Kidney (tissue), 14 donors: ENCODE data around the gene HECTD2. TPM values are rescaled to one million over a fixed set of nuclear protein-coding genes. Genes with fewer than 3 reads are reported as not detected.
"Not testable (repeated sequence)": the region's sequence is repeated elsewhere in the genome, so short reads cannot be mapped to it uniquely, and the experiment has no call there.

Source experiments
- DNase-seq, 5 donors: peaks; one replicate each; pipeline ENCODE4 v3.0.0-alpha.2; 2013 to 2020
- FAIRE-seq: peaks from 2 replicates; lab custom pipeline; 2012; peaks lifted over from hg19 to GRCh38; lab: Jason Lieb, UNC
- H3K27ac ChIP-seq, 2 donors: one replicate each; pipeline ENCODE4 v1.7.0; 2013; ENCODE audit warnings: low read depth in 2 of 2, low read length in 2 of 2, inconsistent platforms in 1 of 2
- H3K27me3 ChIP-seq: one replicate; pipeline ENCODE4 v1.7.1; 2013; ENCODE audit warnings: low read length, inconsistent platforms; ENCODE audit not compliant: control insufficient read depth, insufficient read depth
- H3K36me3 ChIP-seq, 3 donors: one replicate each; pipeline versions ENCODE4 v1.7.0 to v1.7.1; 2013; ENCODE audit warnings: low read length in 3 of 3, control low read depth in 1 of 3, inconsistent platforms in 1 of 3; ENCODE audit not compliant: insufficient read depth in 3 of 3, control insufficient read depth in 2 of 3
- H3K4me1 ChIP-seq, 3 donors: one replicate each; pipeline versions ENCODE4 v1.7.0 to v1.7.1; 2013; ENCODE audit warnings: low read length in 3 of 3, inconsistent platforms in 1 of 3, low read depth in 1 of 3; ENCODE audit not compliant: control insufficient read depth in 2 of 3, insufficient read depth in 2 of 3
- H3K4me3 ChIP-seq, 3 donors: one replicate each; pipeline versions ENCODE4 v1.7.0 to v1.8.1; 2013; ENCODE audit warnings: low read length in 3 of 3, control low read depth in 1 of 3, inconsistent platforms in 1 of 3
- H3K9ac ChIP-seq, 3 donors: one replicate each; pipeline versions ENCODE4 v1.7.0 to v1.7.1; 2013; ENCODE audit warnings: low read length in 3 of 3, control low read depth in 1 of 3, inconsistent platforms in 1 of 3
- H3K9me3 ChIP-seq, 3 donors: one replicate each; pipeline versions ENCODE4 v1.7.0 to v1.7.1; 2013; ENCODE audit warnings: low read length in 3 of 3, control low read depth in 1 of 3, inconsistent platforms in 1 of 3; ENCODE audit not compliant: control insufficient read depth in 2 of 3, insufficient read depth in 1 of 3
- CTCF ChIP-seq: IDR thresholded peaks from 3 replicates; pipeline ENCODE4 v1.5.1; 2012; ENCODE audit warnings: mild to moderate bottlenecking, moderate library complexity, borderline replicate concordance; ENCODE audit not compliant: insufficient read depth; ENCODE audit errors: extremely low read depth
- intact Hi-C: fragments of 100-400 bp; cut with DNase I; formaldehyde crosslinking; loops from one replicate; pipeline ENCODE4 v1.11.1; 2022
- polyA plus RNA-seq: library from polyadenylated mRNA; stranded (reverse); fragments of 350-450 nt; fragmentation: Illumina TruSeq; extraction: RNeasy Lipid Tissue Mini Kit (QIAGEN cat#74804); gene quantifications from one replicate; pipeline ENCODE4 v1.2.3, GENCODE V29; 2014; ENCODE audit warnings: low read depth, low replicate concordance; ENCODE audit not compliant: insufficient read depth
- total RNA-seq: library from RNA; stranded (reverse); fragmentation: NEBNext Ultra II Directional; extraction: Animal tissue kit (Norgen Biotek cat#: 25700); gene quantifications from one replicate; pipeline ENCODE4 v1.2.1, GENCODE V29; 2021
- donor health status: control.
- donor health status: control.
- donor health status: control.
- donor health status: control.
- donor health status: control.
- donor health status: DM: yes; HTN: yes; CAD: no.
- donor health status: Normal renal cell carcinoma (clear cell type).

The HECTD2 gene
- total and polyA plus RNA-seq, 2 donors from 2014 or later = 4.5 to 12.2 TPM

- no peak for FAIRE-seq
- Histone ChIP-seq H3K9ac (no peak overlapping the region), H3K9me3 (peaks cover 0 to 29% (median 6%) of the 10 kb centered on the region in 3 donors), H3K4me1 (no peaks in the 10 kb centered on the region), H3K27me3 (no peaks in the 10 kb centered on the region), H3K36me3 (no peaks in the 10 kb centered on the region), H3K27ac (no peak overlapping the region), H3K4me3 (no peak overlapping the region)
- intact Hi-C loops = no loop called here
- DNase-seq = no peak
- TF ChIP-seq CTCF = no peak
Measured at GRCh38 chr10:91452063-91452462, 41.9 kb downstream of the HECTD2 start.

DNA sequence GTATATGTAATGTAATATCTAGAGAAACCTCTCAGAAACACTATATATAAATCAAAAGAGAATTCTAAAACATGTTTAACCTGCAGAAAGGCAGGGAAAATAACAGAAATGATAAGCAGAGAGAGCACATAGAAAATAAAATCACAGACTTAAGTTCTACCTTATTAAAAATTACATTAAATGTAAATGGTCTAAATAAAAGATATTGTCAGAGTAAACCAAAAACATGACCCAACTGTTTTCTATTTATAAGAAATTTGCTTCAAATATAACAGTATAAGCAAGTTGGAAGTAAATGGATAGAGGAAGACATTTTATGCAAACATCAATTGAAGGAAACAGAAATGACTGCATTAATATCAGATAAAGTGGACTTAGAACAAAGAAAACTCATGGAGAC lies 43.4 kb downstream of the HECTD2 start:
- TF ChIP-seq CTCF = no peak
- Histone ChIP-seq H3K9me3 (peaks cover 0 to 29% (median 6%) of the 10 kb centered on the region in 3 donors), H3K27ac (no peak overlapping the region), H3K4me3 (no peak overlapping the region), H3K9ac (no peak overlapping the region), H3K36me3 (no peaks in the 10 kb centered on the region), H3K27me3 (no peaks in the 10 kb centered on the region), H3K4me1 (no peaks in the 10 kb centered on the region)
- FAIRE-seq (no peak), DNase-seq (no peak)
- intact Hi-C loops = no loop called here

GRCh38 chr10:91455135-91455534 lies 45.0 kb downstream of the HECTD2 start:
- not testable (repeated sequence) for FAIRE-seq

DNA sequence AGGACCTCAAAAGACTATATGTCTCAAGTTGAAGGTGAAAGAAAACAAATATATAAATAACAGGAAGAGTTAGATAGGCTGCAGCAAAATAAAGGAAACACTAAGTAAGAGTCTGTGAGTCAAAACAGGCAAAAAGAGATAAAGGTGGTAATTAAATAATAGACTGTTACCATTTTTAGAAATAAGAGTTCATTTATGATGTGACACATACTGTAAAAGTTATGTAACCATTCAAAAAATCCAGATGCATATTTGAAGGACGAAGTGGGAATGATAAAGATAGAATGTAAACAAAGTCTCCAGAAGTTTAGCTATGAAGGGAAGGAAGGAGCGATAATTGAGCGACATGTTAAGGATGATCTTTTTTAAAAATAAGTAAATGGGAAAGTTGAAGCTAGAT lies 50.5 kb downstream of the HECTD2 start:
- FAIRE-seq (no peak), DNase-seq (no peak)
- no peak for TF ChIP-seq CTCF
- Histone ChIP-seq H3K9me3 (no peaks in the 10 kb centered on the region), H3K27ac (no peak overlapping the region), H3K9ac (no peak overlapping the region), H3K36me3 (peaks cover 0 to 5% (median 0%) of the 10 kb centered on the region in 3 donors), H3K27me3 (no peaks in the 10 kb centered on the region), H3K4me3 (no peak overlapping the region), H3K4me1 (no peaks in the 10 kb centered on the region)
- intact Hi-C loops = no loop called here

More at GRCh38 chr10:91455135-91455534, 45.0 kb downstream of the HECTD2 start:
- H3K4me1 ChIP-seq, H3K27me3 ChIP-seq, intact Hi-C loops, H3K27ac ChIP-seq, DNase-seq, H3K4me3 ChIP-seq, H3K36me3 ChIP-seq, H3K9ac ChIP-seq: not testable (repeated sequence)
- H3K9me3 ChIP-seq = peaks cover 0 to 29% (median 6%) of the 10 kb centered on the region in 3 donors
